GM12801 (cell line): ENCODE data around the gene HPCA.

ENCODE experiments used
- TF ChIP-seq, protein P1 (sequence below): IDR thresholded peaks from one replicate; pipeline ENCODE4 v1.5.1; 2011; ENCODE audit warnings: control low read depth; ENCODE audit not compliant: insufficient read length; ENCODE audit errors: extremely low read depth

The HPCA gene

DNA sequence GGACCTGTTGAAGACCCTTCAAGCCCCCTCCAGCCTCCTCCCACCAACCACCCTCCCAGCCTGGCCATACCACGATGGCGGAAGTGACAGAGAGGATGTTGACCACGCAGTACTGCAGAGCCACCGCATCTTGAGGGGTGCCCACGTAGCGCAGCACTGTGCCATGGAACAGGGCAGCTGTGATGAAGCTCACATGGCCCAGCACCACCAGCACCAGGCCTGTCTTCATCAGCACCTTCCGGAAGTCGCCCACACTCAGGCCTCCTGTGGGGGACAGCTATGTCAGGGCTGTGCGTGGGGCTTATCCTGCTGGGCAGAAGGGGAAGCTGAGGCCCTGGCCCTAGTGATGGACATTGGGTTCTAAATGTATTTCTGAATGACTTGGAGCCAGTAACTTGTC lies 11.8 kb downstream of the HPCA start:
- TF ChIP-seq, protein P1, sequence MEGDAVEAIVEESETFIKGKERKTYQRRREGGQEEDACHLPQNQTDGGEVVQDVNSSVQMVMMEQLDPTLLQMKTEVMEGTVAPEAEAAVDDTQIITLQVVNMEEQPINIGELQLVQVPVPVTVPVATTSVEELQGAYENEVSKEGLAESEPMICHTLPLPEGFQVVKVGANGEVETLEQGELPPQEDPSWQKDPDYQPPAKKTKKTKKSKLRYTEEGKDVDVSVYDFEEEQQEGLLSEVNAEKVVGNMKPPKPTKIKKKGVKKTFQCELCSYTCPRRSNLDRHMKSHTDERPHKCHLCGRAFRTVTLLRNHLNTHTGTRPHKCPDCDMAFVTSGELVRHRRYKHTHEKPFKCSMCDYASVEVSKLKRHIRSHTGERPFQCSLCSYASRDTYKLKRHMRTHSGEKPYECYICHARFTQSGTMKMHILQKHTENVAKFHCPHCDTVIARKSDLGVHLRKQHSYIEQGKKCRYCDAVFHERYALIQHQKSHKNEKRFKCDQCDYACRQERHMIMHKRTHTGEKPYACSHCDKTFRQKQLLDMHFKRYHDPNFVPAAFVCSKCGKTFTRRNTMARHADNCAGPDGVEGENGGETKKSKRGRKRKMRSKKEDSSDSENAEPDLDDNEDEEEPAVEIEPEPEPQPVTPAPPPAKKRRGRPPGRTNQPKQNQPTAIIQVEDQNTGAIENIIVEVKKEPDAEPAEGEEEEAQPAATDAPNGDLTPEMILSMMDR = no peak

DNA sequence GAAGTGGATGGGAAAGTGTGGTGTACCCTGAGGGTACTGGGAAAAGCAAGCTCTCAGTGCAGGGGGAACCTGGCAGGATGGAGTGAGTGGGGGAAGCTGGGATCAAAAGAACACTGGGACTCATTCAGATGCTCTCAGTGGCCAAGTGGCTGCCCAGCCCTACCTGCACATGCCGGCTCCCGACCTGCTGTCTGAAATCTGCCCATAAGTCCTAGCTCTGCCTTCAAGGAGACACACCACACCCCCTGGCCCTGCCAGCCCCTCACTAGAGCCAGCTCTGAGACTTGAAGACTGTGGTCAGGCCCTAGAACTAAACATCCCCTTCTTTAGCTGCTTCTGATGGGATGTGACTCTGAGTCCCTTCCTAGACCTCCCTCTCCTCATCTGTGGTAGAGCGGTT lies 12.7 kb downstream of the HPCA start:
- TF ChIP-seq, protein P1 = no peak

DNA sequence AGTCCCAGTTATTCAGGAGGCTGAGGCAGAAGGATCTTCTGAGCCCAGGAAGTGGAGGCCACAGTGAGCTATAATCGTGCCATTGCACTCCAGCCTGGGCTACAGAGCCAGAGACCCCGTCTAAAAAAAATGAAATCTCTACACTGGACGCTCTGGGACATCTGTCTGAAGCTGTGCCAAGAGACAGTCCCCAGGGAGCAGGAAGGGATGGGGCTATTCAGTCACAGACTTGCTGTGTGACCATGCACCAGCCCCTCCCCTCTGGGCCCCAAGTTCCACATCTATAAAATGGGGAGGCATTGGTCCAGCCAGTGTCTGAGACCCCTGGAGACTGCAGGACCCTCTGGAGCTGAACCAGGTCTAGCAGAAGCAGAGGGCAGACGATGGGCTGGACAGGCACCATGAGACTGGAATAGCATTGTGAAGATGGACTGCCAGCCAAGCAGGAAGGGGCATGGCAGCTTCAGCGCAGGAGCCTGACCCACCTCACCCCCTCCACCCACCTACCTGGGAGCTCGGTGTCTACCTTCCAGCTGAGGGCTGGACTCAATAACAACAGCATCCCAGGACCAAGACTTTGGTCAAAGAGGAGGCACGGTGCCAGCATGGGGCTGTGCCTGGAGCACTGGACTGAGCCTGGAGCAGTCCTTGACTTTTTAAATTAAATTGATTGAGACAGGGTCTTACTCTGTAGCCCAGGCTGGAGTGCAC lies 13.4 kb downstream of the HPCA start:
- TF ChIP-seq, protein P1 = no peak

DNA sequence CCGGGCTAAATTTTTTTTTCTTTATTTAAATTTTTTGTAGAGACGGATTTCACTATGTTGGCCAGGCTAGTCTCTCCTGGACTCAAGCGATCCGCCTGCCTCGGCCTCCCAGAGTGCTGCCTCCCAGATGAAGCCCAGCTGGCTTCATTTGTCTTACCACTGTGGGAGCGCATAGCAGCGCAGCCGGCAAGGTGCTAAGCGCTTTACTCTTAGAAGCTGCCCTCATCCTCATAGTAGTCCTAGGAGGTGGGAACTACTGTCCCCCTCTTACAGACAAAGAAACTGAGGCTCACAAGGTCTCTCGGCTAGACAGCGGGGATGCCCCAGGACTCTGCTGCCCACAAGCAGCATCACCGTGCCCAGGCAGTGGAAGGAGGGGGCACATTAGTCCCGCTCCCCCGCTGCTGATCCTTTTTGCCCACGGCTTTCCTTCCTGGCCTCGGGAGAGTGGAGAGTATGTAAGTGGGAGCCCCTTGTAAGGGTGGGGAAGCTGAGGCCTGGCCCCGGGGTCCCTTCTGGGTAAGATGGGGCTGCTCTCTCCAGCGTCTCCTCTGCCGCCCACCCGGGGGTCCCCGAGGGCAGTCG lies 14.2 kb downstream of the HPCA start:
- TF ChIP-seq, protein P1 = no peak

DNA sequence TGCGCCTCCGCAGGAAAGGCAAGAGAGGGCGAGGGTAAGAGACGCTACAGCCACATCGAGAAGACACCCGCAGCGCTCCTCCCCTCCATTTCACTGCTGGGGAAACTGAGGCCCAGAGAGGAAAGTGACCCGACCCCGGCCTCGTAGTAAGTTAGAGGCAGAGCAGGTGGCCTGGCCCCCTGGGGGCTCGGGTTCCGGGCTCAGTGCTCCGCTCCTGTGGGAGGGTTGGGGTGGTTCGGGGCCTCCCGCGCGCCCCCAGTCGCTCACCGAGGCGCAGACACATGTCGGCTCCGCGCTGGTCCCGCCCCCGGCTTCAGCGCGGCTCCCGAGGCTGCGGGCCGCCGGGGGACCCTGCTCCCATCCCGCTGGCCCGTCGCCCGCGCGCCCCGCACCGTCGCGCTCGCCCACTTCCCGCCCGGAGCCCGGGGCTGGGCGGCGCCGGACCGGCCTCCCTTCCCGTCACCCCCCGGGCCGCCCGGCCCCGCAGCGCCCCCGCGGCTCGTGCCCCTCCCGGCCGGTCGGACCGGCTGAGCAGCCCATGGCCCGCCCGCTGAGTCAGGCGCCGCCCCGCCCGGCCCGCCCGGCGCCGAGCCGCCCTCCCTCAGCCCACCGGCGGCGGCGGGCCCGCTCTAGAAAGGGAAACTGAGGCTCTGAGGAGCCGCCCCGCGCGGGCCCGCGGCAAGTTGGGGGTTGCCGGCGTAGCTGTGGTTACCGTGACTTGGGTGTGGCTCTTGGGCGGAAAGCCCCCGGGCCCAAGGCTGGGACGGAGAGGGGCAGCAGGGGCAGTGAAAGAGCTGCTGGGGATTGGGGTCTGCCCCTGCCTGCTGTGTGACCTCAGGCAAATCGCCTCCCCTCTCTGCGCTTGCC lies 14.9 kb downstream of the HPCA start, which contains the start of gene TMEM54:
Gene TMEM54 (minus strand): TSS at position 434 of the 867 bp plus-strand sequence. CDS start 151 bp downstream, at position 283.
- TF ChIP-seq, protein P1 = no peak

DNA sequence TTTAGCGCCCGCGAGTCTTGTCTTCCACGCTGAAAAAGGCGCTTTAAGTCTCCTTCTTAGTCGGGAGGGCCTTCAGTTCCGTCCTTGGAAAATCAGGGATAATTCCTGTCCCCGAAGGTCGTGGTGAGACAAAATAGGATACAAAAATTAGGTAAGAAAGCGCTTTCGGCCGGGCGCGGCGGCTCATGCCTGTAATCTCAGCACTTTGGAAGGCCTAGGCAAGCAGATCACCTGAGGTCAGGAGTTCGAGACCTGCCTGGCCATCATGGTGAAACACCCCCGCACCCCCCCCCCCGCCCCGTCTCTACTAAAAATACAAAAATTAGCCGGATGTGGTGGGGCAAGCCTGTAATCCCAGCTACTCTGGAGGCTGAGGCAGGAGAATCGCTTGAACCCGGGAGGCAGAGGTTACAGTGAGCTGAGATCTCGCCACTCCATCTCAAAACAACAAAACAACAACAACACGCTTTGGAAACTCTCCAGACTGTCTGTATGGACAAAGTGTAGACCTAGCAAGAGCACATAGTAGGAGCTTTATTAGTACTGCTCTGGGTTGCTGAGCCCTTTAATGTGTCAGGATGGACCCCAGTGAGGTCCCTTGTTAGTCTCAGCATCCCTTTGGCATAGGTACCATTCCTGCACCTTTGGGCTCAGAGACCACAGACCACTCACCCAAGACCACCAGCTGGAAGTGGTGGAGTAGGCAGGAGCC lies 15.7 kb downstream of the HPCA start:
- TF ChIP-seq, protein P1 = no peak

DNA sequence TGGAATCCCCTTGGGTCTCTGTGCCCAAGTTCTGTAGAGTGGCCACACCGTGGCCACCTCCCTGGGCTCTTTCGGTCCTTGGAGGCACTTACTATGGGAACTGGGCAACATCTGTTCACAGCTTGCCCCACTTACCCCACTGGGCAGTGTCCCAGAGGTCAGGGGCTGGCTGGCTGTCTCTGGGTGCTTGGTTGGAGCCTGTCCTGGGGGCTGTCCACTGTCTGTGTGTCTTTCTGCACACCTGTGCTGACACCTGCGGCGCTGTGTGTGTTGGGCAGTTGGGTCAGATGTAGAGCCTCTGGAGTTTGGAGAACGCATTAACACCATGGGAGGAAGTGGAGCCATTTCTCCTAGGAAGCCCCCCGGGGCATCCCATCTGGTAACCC lies 16.2 kb downstream of the HPCA start:
- TF ChIP-seq, protein P1 = no peak
